Nephron progenitor cell (in vitro differentiated cells): Measurements from ENCODE around the gene CSRNP2.

Source experiments
- DNase-seq: peaks from one replicate; pipeline ENCODE4 v3.0.0; 2021
- H3K27ac Mint-ChIP-seq: 2 replicates; pipeline ENCODE4 v1.8.0; 2021; ENCODE audit warnings: mild to moderate bottlenecking, moderate library complexity, mixed read lengths
- H3K27me3 Mint-ChIP-seq: 2 replicates; pipeline ENCODE4 v1.8.0; 2021; ENCODE audit warnings: mild to moderate bottlenecking, low read depth, mixed read lengths; ENCODE audit not compliant: poor library complexity
- H3K36me3 Mint-ChIP-seq: 2 replicates; pipeline ENCODE4 v1.8.0; 2021; ENCODE audit warnings: low read depth, mixed read lengths
- H3K4me1 Mint-ChIP-seq: 2 replicates; pipeline ENCODE4 v1.8.0; 2021; ENCODE audit warnings: mixed read lengths
- H3K4me3 Mint-ChIP-seq: 2 replicates; pipeline ENCODE4 v1.8.0; 2021; ENCODE audit warnings: mild to moderate bottlenecking, moderate library complexity, mixed read lengths
- H3K9me3 Mint-ChIP-seq: 2 replicates; pipeline ENCODE4 v1.8.0; 2021; ENCODE audit warnings: mild to moderate bottlenecking, moderate library complexity, mixed read lengths
- TF ChIP-seq, protein P1 (sequence below): fragments of 200-600 bp; sonication (generic); IDR thresholded peaks from 2 replicates; pipeline ENCODE4 v1.5.0; 2021; ENCODE audit warnings: antibody characterized with exemption

CSRNP2 gene, protein sequence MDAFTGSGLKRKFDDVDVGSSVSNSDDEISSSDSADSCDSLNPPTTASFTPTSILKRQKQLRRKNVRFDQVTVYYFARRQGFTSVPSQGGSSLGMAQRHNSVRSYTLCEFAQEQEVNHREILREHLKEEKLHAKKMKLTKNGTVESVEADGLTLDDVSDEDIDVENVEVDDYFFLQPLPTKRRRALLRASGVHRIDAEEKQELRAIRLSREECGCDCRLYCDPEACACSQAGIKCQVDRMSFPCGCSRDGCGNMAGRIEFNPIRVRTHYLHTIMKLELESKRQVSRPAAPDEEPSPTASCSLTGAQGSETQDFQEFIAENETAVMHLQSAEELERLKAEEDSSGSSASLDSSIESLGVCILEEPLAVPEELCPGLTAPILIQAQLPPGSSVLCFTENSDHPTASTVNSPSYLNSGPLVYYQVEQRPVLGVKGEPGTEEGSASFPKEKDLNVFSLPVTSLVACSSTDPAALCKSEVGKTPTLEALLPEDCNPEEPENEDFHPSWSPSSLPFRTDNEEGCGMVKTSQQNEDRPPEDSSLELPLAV

DNA sequence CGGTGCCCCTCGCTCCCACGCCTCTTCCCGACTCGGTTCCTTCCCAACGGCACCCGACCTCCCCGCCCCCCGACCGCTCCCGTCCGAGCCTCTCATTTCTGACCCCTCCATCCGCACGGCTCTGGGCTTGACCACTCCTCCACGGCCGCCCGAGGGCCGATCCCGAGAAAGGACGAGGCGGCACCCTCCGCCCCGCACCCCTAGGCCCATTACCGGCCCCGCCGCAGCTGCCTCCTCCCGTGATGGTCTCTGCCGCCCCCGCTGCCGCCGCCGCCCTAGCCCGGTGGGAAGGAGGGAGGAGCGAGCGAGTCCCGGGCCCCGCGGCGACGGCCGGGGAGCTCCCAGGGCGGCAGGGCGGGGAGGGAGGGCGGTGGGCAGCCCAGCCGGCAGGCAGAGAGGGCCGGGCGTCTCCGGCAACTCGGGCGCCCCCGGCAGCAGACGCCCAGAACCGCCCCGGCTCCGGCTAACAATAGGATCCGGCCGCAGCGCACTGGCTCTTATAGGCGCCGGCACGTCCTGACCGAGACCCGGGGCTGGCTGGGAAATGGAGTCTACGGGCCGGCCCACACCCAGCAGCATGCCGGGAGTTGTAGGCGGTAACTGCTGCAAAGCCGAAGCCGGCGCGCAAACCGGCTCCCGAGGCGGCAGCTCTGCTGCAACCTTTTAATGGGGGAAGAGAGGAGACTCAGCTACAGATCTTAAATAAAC lies at the start of gene CSRNP2:
TSS of gene CSRNP2 (minus strand) at position 471 of the 708 bp plus-strand sequence. CDS start 7,035 bp downstream, outside the sequence.
- H3K27me3 Mint-ChIP-seq, result no peaks in the 10 kb centered on the region

DNA sequence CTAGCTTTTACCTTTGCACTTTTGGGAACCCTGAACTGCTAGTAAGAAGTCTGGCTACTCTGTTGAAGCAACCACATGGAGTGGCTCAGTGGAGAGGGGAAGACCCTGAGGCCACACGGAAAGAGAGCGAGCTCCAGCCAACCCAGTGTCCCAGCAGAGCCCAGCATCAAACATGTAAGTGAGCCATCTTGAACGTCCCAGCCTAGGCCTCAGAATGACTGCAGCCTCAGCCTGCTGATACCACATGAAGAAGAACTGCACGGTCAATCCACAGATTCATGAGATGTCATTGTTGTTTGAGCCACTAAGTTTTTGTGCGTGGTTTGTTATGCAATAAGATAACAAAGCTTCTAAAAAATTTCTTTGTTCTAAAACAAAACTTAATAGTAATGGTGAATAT lies 49.3 kb upstream of the CSRNP2 start:
- Mint-ChIP-seq H3K9me3 (no peaks in the 10 kb centered on the region), H3K4me3 (no peak overlapping the region), H3K4me1 (peaks cover 8% of the 10 kb centered on the region), H3K36me3 (peaks cover 8% of the 10 kb centered on the region), H3K27ac (peak overlapping the region; percentile 91), H3K27me3 (no peaks in the 10 kb centered on the region)
- DNase-seq, result no peak
- TF ChIP-seq, protein P1, sequence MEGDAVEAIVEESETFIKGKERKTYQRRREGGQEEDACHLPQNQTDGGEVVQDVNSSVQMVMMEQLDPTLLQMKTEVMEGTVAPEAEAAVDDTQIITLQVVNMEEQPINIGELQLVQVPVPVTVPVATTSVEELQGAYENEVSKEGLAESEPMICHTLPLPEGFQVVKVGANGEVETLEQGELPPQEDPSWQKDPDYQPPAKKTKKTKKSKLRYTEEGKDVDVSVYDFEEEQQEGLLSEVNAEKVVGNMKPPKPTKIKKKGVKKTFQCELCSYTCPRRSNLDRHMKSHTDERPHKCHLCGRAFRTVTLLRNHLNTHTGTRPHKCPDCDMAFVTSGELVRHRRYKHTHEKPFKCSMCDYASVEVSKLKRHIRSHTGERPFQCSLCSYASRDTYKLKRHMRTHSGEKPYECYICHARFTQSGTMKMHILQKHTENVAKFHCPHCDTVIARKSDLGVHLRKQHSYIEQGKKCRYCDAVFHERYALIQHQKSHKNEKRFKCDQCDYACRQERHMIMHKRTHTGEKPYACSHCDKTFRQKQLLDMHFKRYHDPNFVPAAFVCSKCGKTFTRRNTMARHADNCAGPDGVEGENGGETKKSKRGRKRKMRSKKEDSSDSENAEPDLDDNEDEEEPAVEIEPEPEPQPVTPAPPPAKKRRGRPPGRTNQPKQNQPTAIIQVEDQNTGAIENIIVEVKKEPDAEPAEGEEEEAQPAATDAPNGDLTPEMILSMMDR, result no peak

More for the DNA sequence above, at the start of gene CSRNP2:
- Mint-ChIP-seq H3K4me1 (peaks cover 48% of the 10 kb centered on the region), H3K4me3 (peak within 1 kb of the TSS; percentile 98), H3K27ac (peak within 1 kb of the TSS; percentile 98), H3K36me3 (peaks cover 22% of the 10 kb centered on the region), H3K9me3 (no peaks in the 10 kb centered on the region)
- DNase-seq, result peak; percentile 96
- TF ChIP-seq, protein P1, result no peak

DNA sequence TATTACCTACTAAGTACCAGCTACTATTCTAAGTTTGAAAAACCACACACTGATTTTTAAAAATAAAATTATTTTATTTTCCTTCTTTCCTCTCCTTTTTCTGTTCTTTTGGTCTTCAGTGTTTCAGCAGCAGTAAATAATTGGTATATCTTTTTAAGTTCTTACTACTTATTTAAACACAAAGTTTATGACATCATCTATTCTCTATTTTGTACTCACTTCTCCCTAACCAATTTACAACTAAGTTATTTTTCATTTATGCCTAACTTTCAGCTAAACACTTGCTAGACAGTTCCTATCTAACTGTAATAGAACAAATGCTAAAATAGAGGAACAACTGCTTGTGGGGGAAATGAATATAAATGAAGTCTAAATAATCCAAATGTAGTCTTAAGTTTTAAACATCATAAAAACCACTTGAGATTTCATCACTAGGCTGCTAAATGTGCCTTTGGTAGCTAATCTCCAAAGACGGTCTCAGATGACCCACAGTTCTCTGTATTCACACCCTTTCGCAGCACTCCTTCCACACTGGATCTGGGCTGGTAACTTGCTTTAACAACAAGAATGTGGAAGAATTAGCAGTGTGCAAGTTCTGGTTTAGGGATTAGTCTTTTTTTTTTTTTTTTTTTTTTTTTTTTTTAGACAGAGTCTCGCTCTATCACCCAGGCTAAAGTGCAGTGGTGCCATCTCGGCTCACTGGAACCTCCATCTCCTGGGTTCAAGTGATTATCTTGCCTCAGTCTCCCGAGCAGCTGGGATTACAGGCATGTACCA lies 48.5 kb upstream of the CSRNP2 start:
- Mint-ChIP-seq H3K4me3 (no peak overlapping the region), H3K9me3 (no peaks in the 10 kb centered on the region), H3K27ac (no peak overlapping the region), H3K36me3 (peaks cover 8% of the 10 kb centered on the region), H3K27me3 (no peaks in the 10 kb centered on the region), H3K4me1 (peaks cover 13% of the 10 kb centered on the region)
- TF ChIP-seq, protein P1, result no peak
- no peak for DNase-seq

DNA sequence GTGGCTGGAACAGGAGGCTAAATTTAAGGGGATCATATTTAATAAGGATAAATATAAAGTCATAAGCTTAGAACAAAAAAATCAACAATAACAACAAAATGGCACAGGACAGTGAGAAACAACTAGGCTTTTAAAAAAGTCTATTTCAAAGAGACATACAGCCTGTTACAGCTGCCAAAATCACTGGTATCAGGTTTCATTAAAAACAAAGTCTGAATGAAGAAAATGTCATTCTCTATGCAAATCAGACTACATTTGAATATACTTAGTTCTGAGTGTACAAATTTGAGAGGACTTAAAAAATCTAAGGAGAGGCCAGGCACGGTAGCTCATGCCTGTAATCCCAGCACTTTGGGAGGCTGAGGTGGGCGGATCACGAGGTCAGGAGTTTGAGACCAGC lies 45.5 kb upstream of the CSRNP2 start:
- no peak for DNase-seq
- Mint-ChIP-seq H3K9me3 (no peaks in the 10 kb centered on the region), H3K27ac (peak overlapping the region; percentile 9), H3K36me3 (peaks cover 22% of the 10 kb centered on the region), H3K27me3 (no peaks in the 10 kb centered on the region), H3K4me1 (peaks cover 18% of the 10 kb centered on the region), H3K4me3 (no peak overlapping the region)
- TF ChIP-seq, protein P1, result no peak

DNA sequence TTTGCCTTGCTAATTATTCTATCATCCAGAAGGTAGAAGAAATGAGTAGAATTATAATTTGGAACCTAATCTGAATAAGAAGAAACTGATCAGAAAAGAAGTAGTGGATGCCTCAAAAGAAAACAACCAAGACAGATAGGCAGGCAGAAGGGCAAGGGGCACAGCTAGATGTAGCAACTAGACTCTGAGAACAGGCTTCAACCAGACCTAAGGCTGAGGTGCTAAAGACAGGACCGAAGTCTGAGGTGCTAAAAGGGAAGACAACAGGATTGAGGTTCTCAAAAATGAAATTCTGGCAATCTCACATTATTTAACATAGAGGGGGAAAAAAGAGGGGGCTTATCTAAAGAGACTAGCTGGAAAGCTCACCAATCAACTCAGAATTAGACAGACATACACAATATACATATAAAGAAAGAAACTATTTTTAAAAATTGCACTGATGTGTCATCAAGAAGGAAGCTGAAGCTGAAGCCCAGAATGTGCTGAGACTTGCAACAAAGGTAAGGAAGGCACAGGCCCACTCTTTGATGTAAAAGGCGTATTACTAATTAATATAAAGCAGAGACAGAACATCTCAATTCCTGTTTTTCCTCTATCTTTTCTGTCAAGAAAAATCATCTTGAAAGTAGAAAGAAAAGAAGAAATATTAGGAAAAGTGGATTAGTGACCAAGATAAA lies 43.8 kb upstream of the CSRNP2 start:
- no peak for DNase-seq
- no peaks in the 10 kb centered on the region for H3K9me3 Mint-ChIP-seq
- no peak overlapping the region for H3K4me3 Mint-ChIP-seq
- peaks cover 20% of the 10 kb centered on the region for H3K36me3 Mint-ChIP-seq
- peaks cover 18% of the 10 kb centered on the region for H3K4me1 Mint-ChIP-seq
- TF ChIP-seq, protein P1, result no peak
- H3K27ac Mint-ChIP-seq, result no peak overlapping the region
- no peaks in the 10 kb centered on the region for H3K27me3 Mint-ChIP-seq
